Esophagus muscularis mucosa (tissue), 4 donors: ENCODE results near the gene LIFR.

Experiments
- EP300 ChIP-seq: sonication (generic); formaldehyde crosslinking; IDR thresholded peaks from one replicate; pipeline ENCODE4 v1.6.1; 2017; ENCODE audit warnings: antibody characterized with exemption
- POLR2A ChIP-seq: fragments of 450-650 bp; IDR thresholded peaks from one replicate; pipeline ENCODE4 v1.6.1; 2017; ENCODE audit warnings: antibody characterized with exemption, moderate library complexity, mild to moderate bottlenecking, low read depth
- POLR2AphosphoS5 ChIP-seq, 2 donors: sonication (generic); formaldehyde crosslinking; IDR thresholded peaks; one replicate each; pipeline ENCODE4 v1.6.1; 2017; ENCODE audit warnings: antibody characterized with exemption in 2 of 2
- TF ChIP-seq, protein P1 (sequence below), 3 experiments: fragments of 200-600 bp in 2 of 3; fragments of 450-650 bp in 1 of 3; sonication (generic) in 2 of 3; IDR thresholded peaks; one replicate each; pipeline ENCODE4 v1.5.1; 2017 to 2019; ENCODE audit warnings: antibody characterized with exemption in 3 of 3, mild to moderate bottlenecking in 2 of 3, moderate library complexity in 1 of 3

DNA sequence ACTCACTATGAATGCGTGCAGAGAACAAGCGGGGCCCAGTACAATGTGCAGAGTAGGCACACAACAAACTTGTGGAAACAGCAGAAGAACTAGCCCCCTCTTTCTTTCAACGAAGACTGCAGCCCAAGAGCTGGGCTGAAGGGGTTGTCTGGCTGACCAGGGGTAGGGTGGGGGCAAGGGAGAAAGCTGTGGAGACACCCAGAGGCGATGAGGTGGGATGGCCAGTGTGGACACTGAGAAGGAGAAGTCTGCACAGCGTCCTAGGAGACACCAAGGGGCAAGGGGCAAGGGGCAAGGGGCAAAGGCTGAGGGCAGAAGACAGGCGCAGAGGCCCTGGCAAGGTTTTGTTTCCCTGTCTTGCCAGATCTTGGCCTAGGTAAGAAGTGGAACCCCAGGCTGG is 62.3 kb downstream of the LIFR start:
- TF ChIP-seq, protein P1, sequence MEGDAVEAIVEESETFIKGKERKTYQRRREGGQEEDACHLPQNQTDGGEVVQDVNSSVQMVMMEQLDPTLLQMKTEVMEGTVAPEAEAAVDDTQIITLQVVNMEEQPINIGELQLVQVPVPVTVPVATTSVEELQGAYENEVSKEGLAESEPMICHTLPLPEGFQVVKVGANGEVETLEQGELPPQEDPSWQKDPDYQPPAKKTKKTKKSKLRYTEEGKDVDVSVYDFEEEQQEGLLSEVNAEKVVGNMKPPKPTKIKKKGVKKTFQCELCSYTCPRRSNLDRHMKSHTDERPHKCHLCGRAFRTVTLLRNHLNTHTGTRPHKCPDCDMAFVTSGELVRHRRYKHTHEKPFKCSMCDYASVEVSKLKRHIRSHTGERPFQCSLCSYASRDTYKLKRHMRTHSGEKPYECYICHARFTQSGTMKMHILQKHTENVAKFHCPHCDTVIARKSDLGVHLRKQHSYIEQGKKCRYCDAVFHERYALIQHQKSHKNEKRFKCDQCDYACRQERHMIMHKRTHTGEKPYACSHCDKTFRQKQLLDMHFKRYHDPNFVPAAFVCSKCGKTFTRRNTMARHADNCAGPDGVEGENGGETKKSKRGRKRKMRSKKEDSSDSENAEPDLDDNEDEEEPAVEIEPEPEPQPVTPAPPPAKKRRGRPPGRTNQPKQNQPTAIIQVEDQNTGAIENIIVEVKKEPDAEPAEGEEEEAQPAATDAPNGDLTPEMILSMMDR (IDR thresholded peaks at IDR 0.05): no peak
- TF ChIP-seq POLR2A (no peak), EP300 (no peak), POLR2AphosphoS5 (IDR thresholded peaks at IDR 0.05) (no peak)
